HG03066 (cell line): ENCODE results near the gene TMEM187.
A peak's percentile ranks its signal among the peaks of the same experiment; 100 is the strongest.
"Not testable (repeated sequence)": the region's sequence is repeated elsewhere in the genome, so short reads cannot be mapped to it uniquely, and the experiment has no call there.

Experiments used
- ATAC-seq: cut with Tn5 transposase; IDR thresholded peaks from one replicate; pipeline ENCODE4 v1.9.1; 2021; ENCODE audit warnings: low read depth; ENCODE audit not compliant: unreplicated experiment

Gene TMEM187

DNA sequence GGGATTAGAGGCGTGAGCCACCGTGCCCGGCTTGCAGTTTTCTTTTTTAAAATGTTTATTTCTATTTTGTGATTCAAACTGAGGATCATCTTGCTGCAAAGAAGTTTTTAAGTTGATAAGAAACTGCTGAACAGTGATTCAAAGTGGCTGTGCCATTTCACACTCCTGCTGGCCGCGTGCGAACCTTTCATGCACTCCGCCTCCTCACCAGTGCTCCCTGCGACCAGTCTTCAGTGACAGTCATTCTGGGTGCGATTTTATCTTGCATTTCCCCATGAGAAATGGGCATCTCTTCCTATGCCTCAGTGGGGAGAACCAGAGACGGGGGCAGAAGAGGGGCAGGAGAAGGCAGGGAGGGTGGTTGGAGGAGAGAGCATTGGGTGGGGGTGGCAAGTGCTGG is 21.4 kb downstream of the TMEM187 start:
- no peak for ATAC-seq

DNA sequence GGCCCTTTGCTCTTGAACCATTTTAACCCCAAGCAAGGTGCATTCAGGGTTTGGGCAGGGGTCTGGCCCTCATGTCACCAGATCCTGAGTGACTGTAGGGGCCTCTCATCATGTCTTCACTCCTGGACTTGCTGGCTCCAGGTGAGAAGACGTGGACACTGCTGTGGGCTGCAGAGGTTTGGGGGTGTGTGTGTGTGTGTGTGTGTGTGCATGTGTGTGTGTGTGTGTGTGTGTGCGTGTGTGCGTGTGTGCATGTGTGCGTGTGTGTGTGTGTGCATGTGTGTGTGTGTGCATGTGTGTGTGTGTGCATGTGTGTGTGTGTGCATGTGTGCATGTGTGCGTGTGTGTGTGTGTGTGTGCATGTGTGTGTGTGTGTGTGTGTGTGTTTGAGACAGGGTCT is 21.8 kb downstream of the TMEM187 start:
- ATAC-seq = not testable (repeated sequence)

DNA sequence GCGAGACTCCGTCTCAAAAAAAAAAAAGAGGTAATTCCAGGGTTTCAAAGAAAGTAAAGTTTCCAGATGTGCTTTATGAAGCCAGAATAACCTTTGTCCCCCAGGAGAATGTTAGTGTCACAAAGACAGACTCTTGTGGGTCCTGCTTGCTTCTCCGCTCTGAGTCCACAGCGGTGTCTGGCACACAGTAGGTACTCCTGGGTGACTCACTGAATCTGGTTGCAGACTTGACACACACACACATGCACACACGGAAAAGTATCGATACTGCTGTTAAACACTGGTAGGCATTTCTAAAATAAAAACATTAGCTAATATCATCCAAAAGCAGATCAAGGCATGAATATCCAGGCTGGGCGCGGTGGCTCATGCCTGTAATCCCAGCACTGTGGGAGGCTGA is 22.9 kb downstream of the TMEM187 start:
- no peak for ATAC-seq

DNA sequence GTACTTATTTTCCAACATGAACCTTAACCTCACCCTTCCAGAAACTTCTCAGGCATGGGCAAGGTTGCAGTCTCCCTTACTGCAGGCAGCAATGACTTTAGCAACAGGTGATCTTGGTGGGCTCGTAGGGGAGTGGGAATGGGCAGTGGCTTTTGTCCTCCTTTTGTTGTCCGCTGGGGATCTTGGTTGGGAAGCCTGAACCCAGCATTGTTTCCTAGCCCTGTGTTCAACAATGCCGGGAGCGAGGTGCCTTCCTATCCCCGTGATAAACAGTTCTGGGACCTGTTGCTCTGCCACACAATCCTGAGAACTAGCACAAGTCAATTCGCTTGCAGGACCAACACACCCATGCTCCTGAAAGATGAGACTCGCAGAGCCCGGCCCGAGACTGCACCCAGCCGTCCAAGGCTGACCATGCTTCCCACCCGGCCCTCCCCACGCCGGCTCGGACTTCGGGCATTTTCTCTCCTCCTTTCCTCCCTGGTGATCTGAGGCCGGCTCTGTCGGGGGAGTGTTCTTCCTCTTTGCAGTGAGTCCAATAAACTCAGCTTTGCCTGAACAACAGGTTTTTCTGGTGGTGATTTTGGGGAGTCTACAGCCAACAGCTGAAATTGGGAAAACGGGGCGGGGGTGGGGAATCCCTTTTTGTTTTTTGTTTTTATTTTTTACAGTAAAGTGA is 26.9 kb downstream of the TMEM187 start:
- no peak for ATAC-seq

DNA sequence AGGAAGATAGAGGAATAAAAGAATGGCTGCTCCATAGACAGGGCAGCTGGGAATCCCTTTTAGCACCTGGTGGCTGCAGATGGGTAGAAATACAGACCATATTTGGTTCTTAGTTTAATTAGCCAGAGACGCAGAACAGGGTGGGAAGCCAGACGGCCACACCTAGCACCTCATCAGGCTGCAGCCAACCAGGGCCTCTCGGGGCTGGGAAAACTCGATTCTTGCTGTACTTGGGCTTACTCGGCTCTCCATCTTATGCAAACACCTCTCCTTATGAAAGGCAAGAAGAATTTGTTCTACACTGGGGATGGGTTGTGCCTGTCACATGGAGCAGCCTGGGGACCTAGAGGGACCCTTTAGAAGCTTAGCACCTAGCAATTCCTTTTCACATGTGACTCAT is 27.5 kb downstream of the TMEM187 start:
- no peak for ATAC-seq

DNA sequence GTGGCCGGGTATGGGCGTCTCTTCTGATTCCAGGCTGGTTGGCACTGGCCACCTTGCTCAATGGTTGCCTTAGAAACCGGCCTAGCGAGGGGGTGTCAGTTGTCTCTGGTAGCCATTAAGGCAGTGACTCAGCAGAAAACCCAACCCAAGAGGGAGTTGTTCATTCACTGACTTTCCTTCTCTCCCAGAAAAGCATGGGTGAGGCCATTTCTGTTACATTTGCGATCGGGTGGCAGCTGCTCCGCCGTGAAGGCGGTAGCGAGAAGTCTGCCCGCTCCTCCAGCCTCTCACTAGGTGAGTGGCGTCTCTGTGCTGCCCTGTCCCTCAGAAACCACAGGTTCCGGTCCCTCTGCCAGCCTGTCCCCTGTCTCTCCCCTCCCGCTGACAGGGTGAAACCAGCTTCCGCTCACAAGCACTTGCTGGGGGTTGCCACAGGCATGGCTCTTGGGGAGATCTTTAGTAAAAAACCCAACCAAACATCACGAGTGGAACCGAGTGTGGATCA is 29.7 kb downstream of the TMEM187 start:
- ATAC-seq = no peak

DNA sequence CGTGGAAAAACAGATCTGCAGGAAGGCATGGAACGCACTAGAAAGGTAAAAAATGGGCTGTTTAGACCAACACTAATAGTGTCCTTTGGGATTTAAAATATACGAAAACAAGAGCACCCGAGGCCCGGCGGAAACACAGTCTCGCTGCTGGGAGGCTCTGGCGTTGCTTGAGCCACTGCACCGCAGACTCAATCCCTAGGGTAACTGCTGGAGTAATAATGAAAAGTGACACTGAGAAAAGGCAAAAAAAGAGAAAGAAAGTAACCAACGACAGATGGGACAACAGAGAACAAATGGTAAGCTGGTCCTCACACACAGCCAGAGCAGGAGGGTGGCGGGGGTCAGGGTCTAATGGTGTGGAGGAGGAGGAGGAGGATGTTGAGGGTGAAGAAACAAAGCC is 31.8 kb downstream of the TMEM187 start:
- no peak for ATAC-seq

DNA sequence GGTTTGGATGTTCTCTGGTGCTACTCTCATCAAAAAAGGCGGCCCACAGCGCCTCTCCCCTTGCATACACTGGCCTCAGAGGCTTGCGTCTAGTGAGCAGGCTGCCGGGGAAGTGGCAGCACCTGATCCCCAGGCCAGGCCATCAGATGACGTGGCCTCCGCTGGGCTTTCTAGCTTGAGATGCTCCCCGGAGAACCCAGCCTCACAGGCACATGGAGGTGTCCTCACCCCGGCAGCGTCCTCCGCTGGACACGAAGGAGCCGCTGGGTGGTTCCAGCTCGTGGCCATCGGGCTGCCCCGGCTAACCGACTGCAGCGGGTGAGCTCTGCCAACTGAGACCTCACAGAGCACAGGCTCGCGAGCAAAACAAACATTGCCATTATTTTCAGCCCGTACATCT is 34.4 kb downstream of the TMEM187 start:
- no peak for ATAC-seq

DNA sequence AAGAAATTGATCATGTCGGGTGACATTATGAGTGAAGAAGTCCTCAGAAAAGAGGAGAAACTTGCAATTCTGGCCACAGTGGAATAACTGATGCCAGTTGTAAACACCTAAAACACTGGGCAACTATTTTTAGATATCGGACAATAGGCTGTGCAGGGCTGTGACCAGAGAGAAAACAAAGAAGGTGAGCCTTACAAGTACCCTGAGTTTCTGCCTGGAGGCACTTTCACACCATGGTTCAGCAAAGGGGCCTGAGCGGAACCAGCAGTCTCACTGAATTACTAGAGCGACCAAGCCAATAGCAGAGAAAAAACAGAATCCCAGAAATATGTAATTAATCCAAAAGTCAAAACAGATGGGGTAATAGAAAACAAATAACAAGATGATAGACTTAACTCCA is 36.0 kb downstream of the TMEM187 start:
- peak; percentile 38 for ATAC-seq

DNA sequence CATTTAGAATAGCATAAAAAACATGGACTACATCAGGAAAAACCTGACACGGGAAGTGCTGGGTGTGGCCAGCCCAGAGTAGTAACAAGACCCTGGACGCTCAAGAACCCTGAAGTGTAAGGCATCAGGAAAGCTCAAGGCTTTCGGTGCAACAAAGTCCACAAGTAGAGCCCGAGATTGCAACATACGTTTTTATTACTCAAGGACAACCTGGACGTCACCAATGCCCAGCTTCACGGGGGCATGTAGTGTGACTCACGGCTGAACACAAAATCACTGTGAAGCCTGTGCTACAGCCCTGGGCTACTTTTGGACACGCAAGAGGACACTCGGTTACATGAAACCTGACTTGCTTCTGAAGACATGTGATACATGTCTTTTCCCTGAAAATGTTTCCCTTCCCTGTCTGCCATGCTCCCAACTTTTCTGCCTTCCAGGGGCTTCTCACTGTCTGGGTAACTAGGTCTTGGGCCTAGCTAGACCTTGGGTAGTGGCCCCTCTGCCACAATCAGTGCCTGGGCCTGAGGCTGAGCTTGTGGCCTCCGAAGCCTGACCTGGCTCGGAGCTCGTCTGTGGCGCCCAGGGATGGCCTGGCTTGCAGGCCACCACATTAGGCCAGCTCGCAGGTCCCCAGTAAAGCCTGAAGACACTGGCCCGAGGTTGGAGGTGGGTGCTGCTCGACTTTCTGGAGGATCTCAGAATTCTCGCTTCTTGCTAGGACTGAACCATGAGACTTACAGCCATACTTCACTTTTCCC is 38.0 kb downstream of the TMEM187 start:
- no peak for ATAC-seq

DNA sequence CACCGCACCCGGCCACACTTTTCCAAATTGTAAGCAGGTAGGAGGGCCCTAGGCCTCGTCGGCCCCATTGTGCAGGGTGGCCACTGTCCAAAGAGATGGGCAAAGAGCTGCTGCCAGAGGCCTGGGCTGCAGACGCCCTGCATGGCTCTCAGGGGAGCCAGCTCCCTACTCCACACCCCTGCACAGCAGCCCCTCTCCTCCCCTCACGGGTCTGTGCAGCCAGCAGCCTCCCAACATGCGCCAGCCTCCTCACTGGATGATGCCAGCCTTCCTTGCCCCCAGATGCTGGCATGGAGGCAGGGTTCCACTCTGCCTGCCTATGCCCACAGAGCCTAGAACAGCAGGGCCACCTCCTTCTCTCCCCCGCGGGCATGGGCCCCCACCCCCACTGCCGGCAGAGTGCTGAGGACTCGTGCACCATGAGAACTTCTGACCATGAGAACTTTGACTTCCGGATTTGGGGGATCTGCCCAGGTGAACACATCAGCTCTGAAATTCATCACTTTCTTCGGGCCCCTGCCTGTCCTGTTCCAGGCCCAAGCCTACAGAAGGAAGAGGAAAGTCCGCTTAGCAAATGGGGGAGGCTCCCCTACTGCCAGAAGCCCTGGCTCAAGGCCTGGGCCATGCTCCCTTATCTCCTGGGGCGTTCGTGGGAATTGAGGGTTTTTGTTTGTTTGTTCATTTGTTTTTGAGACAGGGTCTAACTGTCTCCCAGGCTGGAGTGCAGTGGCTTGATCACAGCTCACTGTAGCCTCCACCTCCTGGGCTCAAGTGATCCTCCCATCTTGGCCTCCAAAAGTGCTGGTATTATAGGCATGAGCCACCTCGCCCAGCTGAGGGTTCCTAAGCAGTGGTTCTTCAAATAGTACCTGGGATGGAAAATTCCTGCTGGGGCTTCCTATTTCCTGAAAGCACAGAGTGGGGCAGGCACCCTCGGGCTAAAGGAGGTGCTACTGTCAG is 39.1 kb downstream of the TMEM187 start:
- ATAC-seq = no peak

DNA sequence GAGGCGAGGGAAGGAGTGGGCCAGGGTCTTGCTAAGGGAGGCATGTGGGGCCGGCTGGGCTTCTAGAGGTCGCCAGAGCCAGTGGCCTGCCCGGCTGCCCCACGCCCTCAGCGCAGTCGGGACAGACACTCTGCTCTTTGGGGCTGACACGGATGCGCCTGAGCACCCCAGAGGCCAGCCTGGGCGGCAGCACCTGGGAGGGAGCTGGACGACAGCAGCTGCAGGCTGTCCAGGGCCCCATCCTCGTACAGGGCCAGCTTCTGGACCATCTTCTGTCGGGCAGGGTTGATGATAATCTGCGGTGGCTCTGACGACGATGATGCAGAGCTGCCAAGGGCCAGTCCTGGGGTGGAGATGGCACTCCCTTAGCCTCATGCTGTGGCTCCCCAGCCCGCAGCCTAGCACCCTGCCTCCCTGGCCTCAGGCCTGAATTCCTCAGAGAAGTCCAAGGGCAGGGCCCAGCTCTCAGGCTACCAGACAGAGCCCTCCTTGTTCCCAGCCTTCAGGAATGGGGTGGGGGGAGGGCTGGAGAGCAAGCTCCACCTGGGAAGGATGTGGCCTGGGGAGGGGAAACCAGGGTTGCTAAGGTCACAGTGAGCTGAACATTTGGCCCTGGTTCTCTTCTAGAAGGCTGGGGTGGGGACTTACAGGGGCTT is 39.9 kb downstream of the TMEM187 start:
- no peak for ATAC-seq

DNA sequence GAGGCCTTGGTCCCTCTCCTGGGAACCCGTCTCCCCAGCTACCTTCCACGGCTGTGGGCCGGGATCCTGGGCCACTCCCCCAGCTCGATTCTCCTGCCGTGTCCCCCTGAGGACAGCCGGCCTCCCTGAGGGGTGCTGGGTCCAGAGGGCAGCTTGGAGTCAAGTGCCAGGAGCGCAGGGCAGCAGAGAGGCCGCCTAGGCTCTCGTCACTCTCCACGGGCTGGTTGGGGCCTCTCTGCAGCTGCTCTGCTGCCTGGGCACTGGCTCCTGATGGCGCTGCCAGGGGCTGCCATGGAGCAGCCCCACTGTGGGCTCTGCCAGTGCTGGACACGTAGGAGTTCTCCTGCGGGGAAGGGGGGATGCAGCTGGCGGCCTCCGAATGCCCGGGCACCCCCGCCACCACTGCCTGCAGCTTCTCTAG is 40.5 kb downstream of the TMEM187 start:
- ATAC-seq = no peak

DNA sequence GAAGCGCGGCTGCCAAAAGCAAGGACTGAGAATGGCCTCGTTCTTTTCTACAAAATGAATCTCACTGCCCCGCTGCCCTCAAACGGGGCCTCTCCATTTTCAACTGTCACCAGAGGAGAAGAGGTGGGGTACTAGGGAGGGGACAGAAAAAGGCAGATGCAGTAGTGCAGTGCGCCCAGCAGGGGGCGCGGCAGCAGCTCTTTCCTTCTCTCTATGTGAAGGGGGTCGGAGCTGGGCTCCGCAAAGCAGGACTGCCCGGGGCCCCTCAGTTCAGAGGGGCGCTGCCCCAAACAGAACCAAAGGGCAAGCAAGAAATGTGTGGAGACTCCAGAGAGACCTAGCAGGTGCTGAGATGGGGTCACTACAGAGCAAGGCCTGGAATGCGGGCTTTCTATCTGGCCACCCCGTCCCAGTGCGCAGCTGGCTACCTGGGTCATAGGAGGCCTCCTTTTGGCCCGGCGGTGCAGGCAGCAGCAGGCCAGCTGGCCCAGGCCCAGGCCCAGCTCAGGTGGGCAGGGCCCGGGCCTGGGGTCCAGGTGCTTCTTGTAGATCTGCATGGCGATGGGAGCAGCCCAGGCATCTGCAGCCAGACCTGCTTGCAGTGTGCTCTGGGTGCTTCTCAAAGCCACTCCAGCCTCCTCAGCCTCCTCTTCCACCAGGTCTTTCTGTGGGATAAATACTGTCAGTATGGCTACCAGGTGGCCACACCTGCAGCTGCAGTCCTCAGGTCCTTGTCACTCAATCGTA is 41.2 kb downstream of the TMEM187 start:
- no peak for ATAC-seq

DNA sequence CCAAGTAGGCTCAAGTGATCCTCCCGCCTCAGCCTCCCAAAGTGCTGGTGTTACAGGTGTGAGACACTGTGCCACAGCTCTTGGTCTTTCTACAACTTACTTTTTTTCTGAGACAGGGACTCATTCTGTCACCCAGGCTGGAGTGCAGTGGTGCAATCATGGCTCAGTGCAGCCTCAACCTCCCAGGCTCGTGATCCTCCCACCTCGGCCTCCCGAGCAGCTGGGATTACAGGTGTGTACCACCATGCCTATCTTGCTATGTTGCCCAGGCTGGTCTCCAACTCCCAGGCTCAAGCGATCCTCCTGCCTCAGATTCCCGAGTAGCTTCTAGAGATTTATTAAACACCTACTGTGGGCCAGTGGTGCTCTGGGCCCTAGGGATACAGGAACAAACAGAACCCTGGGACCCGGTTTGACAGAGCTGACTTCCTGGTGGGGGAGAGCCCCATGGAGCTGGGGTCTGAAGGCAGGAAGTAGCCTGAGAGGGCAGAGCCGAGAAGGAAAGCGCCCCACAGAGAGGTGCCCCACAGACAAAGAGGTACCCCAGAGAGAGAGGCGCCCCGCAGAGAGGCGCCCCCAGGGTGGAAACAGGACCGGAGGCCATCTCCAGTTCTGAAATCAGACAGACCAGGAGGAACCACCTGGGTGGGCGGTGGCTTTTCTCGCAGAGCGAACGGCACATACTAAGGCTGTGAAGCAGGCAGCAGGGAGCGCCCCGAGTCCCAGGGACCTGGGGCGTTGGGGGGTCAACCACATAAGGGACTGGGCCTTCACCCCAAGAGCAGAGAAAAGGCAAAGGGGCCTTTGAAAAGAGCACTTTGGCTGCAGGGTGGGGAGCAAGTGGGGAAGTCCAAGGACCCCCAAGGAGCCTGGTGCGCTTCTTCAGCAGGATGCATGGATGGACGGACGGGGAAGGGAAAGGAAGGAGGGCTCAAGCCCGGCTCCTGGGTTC is 42.2 kb downstream of the TMEM187 start:
- ATAC-seq = no peak

DNA sequence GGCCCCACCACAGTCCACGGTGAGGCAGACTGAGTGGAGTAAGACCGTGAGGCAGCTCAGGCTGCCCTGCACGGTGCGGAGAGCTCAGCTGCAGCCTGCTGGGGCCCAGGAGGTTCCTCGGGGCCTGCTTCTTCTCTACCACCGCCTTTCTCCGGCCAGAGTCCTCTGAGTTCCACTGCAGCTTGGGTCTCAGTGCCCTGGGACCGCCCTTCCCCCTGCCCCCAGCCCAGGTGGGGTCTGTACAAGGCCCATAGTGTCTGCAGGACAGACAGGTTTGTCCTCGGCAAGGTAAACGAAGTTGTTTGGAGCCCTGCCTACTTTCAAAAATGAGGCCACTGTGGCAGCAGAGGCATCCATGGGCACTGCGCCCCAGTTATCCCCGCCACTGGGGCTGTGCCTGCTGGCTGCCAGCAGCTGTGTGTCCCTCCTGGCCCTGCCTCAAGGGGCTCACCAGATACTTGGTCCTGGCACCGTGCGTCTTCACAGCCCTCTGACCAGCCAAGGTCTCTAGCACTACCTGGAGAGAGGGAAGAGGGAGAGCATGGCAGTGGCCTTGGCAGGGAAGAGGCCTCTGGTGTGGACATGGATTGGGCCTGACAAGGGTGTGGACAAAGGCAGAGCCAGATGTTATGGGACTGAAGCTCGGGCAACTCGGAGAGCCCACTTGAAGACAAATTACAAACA is 43.2 kb downstream of the TMEM187 start:
- no peak for ATAC-seq

DNA sequence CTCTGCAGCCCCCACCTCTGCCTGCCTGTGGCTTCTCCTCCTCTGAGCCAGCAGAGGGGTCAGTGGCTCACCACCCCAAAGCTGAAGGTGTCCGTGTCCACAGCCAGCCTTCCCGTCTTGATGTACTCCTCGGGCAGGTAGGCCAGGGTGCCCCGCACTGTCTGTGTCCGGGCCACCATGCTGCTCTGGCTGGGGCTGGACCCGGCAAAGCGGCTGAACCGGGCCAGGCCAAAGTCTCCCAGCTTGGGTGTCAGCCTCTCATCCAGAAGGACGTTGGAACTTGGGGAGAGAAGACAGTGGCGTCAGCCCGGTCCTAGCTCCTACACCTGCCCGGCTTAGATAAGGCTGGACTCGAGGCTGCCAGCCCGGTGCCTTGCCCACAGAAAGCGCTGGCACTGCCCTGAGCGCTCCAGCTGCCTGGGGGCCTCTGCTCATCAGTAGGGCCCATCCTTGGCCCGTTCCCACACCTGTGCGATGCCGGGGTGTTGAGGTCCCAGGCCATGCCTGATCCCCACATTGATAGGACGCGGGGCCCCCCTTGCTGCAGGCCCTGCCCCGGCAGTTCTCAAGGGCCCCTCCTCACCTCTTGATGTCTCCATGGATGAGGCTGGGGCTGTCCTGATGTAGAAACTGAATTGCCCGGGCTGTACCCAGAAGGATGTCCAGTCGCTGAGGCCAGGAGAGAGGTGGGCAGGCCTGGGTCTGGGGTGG is 44.0 kb downstream of the TMEM187 start:
- no peak for ATAC-seq
